Prostate gland (tissue), 2 donors: ENCODE results near the gene GBP3. TPM values are rescaled to one million over a fixed set of nuclear protein-coding genes. Genes with fewer than 3 reads are reported as not detected.
A peak's percentile ranks its signal among the peaks of the same experiment; 100 is the strongest.

Experiments used
- DNase-seq: peaks from one replicate; pipeline ENCODE4 v3.0.0-alpha.2; 2019; ENCODE audit warnings: low spot score
- H3K27ac ChIP-seq, 2 donors: fragments of 200-600 bp; sonication (generic); 2 replicates each; pipeline ENCODE4 v1.5.1; 2017 to 2019
- H3K27me3 ChIP-seq: fragments of 200-600 bp; sonication (generic); replicated peaks from 2 replicates; pipeline ENCODE4 v1.5.1; 2019; ENCODE audit not compliant: insufficient read depth
- H3K36me3 ChIP-seq, 2 donors: fragments of 200-600 bp; sonication (generic); 1 replicate in 1 of 2; 2 replicates in 1 of 2; pipeline versions ENCODE4 v1.5.1 to v1.8.1; 2017 to 2019
- H3K4me1 ChIP-seq: fragments of 200-600 bp; sonication (generic); replicated peaks from 2 replicates; pipeline ENCODE4 v1.5.1; 2019
- H3K4me3 ChIP-seq, 2 donors: fragments of 200-600 bp; sonication (generic); 2 replicates each; pipeline ENCODE4 v1.5.1; 2017 to 2019
- H3K9me3 ChIP-seq: fragments of 200-600 bp; sonication (generic); 2 replicates; pipeline ENCODE4 v1.5.1; 2017
- CTCF ChIP-seq, 4 experiments: fragments of 200-600 bp in 2 of 4; fragments of 450-650 bp in 2 of 4; sonication (generic) in 2 of 4; IDR thresholded peaks; 1 replicate in 3 of 4; 2 replicates in 1 of 4; pipeline ENCODE4 v1.5.1; 2016 to 2019; ENCODE audit warnings: antibody characterized with exemption in 4 of 4, mild to moderate bottlenecking in 2 of 4, moderate library complexity in 2 of 4
- POLR2A ChIP-seq: fragments of 450-650 bp; IDR thresholded peaks from one replicate; pipeline ENCODE4 v1.6.1; 2016; ENCODE audit warnings: antibody characterized with exemption, mild to moderate bottlenecking
- POLR2AphosphoS5 ChIP-seq: sonication (generic); formaldehyde crosslinking; IDR thresholded peaks from one replicate; pipeline ENCODE4 v1.6.1; 2017; ENCODE audit warnings: antibody characterized with exemption
- WGBS: methylation state at CpG from one replicate; pipeline ENCODE4 v1.1.5; 2018; 5-methylcytosine and 5-hydroxymethylcytosine counted together
- intact Hi-C: fragments of 100-400 bp; cut with DNase I; formaldehyde crosslinking; loops from one replicate; pipeline ENCODE4 v1.14.2; 2022
- total RNA-seq, 2 donors: library from RNA; depleted of rRNA; stranded (reverse); fragments of >200 nt; gene quantifications; one replicate each; pipeline ENCODE4 v1.1.0, GENCODE V29; 2016

The GBP3 gene
- total RNA-seq, 2 donors from 2014 or later = 15.8 to 32.7 TPM

- Histone ChIP-seq H3K4me1 (no peaks in the 10 kb centered on the region), H3K36me3 (no peaks in the 10 kb centered on the region), H3K4me3 (peak overlapping the region; percentile 23 to 34), H3K27ac (peak overlapping the region; percentile 84 to 86), H3K9me3 (no peaks in the 10 kb centered on the region), H3K27me3 (no peaks in the 10 kb centered on the region)
- intact Hi-C loops = no loop called here
- no peak for TF ChIP-seq POLR2AphosphoS5
- no peak for TF ChIP-seq POLR2A
- no peak for TF ChIP-seq CTCF (IDR thresholded peaks at IDR 0.05)
- DNase-seq = no peak
- 3% methylated on average over 4 of the region's 4 CpGs for WGBS
Observed at GRCh38 chr1:89064632-89065031, 42.0 kb upstream of the GBP3 start.

- H3K27me3 ChIP-seq = no peaks in the 10 kb centered on the region
- WGBS = 86% methylated on average over 3 of the region's 3 CpGs
- peak overlapping the region; percentile 84 to 86 for H3K27ac ChIP-seq
- no peaks in the 10 kb centered on the region for H3K36me3 ChIP-seq
- no peak overlapping the region for H3K4me3 ChIP-seq
- intact Hi-C loops = loop anchor here (2.0 kb wide), 2 partner anchors 42 to 78 kb away; no protein-coding TSS in a partner anchor
- TF ChIP-seq POLR2A (no peak), POLR2AphosphoS5 (no peak), CTCF (IDR thresholded peaks at IDR 0.05) (no peak)
- H3K9me3 ChIP-seq = no peaks in the 10 kb centered on the region
- no peaks in the 10 kb centered on the region for H3K4me1 ChIP-seq
- no peak for DNase-seq
Observed at GRCh38 chr1:89063094-89063493, 40.4 kb upstream of the GBP3 start.

GRCh38 chr1:89060091-89060490, 37.4 kb upstream of the GBP3 start:
- Histone ChIP-seq H3K27me3 (no peaks in the 10 kb centered on the region), H3K27ac (no peak overlapping the region), H3K4me3 (no peak overlapping the region), H3K9me3 (no peaks in the 10 kb centered on the region), H3K36me3 (no peaks in the 10 kb centered on the region), H3K4me1 (no peaks in the 10 kb centered on the region)
- no peak for DNase-seq
- intact Hi-C loops = no loop called here
- TF ChIP-seq CTCF (IDR thresholded peaks at IDR 0.05) = no peak
- no peak for TF ChIP-seq POLR2A
- TF ChIP-seq POLR2AphosphoS5 = no peak
- 94% methylated on average over 5 of the region's 5 CpGs for WGBS

- intact Hi-C loops = no loop called here
- Histone ChIP-seq H3K27ac (no peak overlapping the region), H3K4me3 (no peak overlapping the region), H3K9me3 (no peaks in the 10 kb centered on the region), H3K36me3 (no peaks in the 10 kb centered on the region), H3K4me1 (no peaks in the 10 kb centered on the region), H3K27me3 (no peaks in the 10 kb centered on the region)
- DNase-seq = no peak
- TF ChIP-seq POLR2AphosphoS5 = no peak
- 74% methylated on average over 1 of the region's 1 CpG for WGBS
Observed at GRCh38 chr1:89051955-89052312, 29.3 kb upstream of the GBP3 start.

GRCh38 chr1:89051300-89051954, 28.8 kb upstream of the GBP3 start:
- TF ChIP-seq POLR2AphosphoS5 (no peak), POLR2A (no peak), CTCF (IDR thresholded peaks at IDR 0.05) (no peak)
- WGBS = 93% methylated on average over 9 of the region's 9 CpGs
- intact Hi-C loops = no loop called here
- Histone ChIP-seq H3K9me3 (no peaks in the 10 kb centered on the region), H3K27ac (no peak overlapping the region), H3K4me3 (no peak overlapping the region), H3K27me3 (no peaks in the 10 kb centered on the region), H3K36me3 (no peaks in the 10 kb centered on the region), H3K4me1 (no peaks in the 10 kb centered on the region)
- no peak for DNase-seq
